T-helper 1 cell treated with Interleukin-12 subunit alpha and Interleukin-12 subunit beta and Interleukin-4 antibody, amounts not matched to agents 30 μg/mL and 1 μg/mL, for 36 hours (primary cell): ENCODE data around the gene TANGO6.

Experiments
- H3K27ac Mint-ChIP-seq: one replicate; pipeline ENCODE4 v1.8.0; 2021; ENCODE audit warnings: mild to moderate bottlenecking, mixed read lengths
- H3K27me3 Mint-ChIP-seq: one replicate; pipeline ENCODE4 v1.8.0; 2021; ENCODE audit warnings: low read depth, mixed read lengths
- H3K36me3 Mint-ChIP-seq: one replicate; pipeline ENCODE4 v1.8.0; 2021; ENCODE audit warnings: low read depth, mixed read lengths
- H3K4me1 Mint-ChIP-seq: one replicate; pipeline ENCODE4 v1.8.0; 2021; ENCODE audit warnings: low read depth, mixed read lengths
- H3K4me3 Mint-ChIP-seq: one replicate; pipeline ENCODE4 v1.8.0; 2021; ENCODE audit warnings: mild to moderate bottlenecking, moderate library complexity, mixed read lengths
- H3K9me3 Mint-ChIP-seq: one replicate; pipeline ENCODE4 v1.8.0; 2021; ENCODE audit warnings: mixed read lengths

Gene TANGO6

GRCh38 chr16:68951991-68952877, 108.9 kb downstream of the TANGO6 start:
- H3K9me3 Mint-ChIP-seq, result no peaks in the 10 kb centered on the region
- no peak overlapping the region for H3K27ac Mint-ChIP-seq
- H3K27me3 Mint-ChIP-seq, result no peaks in the 10 kb centered on the region
- H3K4me1 Mint-ChIP-seq, result no peaks in the 10 kb centered on the region
- H3K36me3 Mint-ChIP-seq, result no peaks in the 10 kb centered on the region
- H3K4me3 Mint-ChIP-seq, result no peak overlapping the region

DNA sequence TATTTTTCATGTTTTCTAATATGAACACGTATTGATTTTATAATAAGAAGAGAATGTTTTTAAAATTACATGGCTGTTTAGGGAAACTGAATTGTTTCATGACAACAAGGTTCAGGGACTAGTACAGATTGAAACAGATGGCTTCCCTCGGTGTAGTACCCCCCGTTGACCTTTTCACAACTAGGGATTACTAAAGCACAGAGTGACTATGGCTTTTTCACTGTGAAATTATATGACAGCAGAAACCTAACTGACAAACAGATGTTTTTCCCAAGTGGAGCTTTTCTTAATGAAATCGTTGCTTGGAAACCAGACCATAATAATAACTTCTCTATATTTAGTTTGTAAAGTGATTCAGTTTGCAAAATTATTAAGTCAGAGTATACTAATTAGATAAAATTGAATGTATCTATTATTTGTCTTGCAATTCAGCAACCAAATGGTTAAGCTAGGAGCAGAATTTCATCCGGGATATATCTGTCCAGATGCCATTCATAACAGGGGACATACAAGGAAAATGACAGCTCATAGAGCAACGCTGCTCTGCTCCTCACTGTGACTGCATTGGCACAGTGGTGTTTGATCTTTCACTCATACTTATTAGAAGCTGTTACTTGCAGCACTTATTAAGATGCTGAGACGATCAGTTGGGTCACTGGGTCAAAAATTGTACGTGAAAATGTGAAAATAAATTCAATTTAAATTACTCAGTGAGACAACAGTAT, 111.7 kb downstream of the TANGO6 start:
- H3K27me3 Mint-ChIP-seq, result no peaks in the 10 kb centered on the region
- no peaks in the 10 kb centered on the region for H3K36me3 Mint-ChIP-seq
- H3K27ac Mint-ChIP-seq, result no peak overlapping the region
- H3K4me3 Mint-ChIP-seq, result no peak overlapping the region
- H3K9me3 Mint-ChIP-seq, result no peaks in the 10 kb centered on the region
- H3K4me1 Mint-ChIP-seq, result no peaks in the 10 kb centered on the region

- H3K9me3 Mint-ChIP-seq, result no peaks in the 10 kb centered on the region
- H3K27ac Mint-ChIP-seq, result no peak overlapping the region
- no peaks in the 10 kb centered on the region for H3K27me3 Mint-ChIP-seq
- no peaks in the 10 kb centered on the region for H3K36me3 Mint-ChIP-seq
- no peaks in the 10 kb centered on the region for H3K4me1 Mint-ChIP-seq
- no peak overlapping the region for H3K4me3 Mint-ChIP-seq
Measured at GRCh38 chr16:68960910-68961309, 117.6 kb downstream of the TANGO6 start.

- H3K27ac Mint-ChIP-seq, result no peak overlapping the region
- no peaks in the 10 kb centered on the region for H3K4me1 Mint-ChIP-seq
- no peaks in the 10 kb centered on the region for H3K27me3 Mint-ChIP-seq
- no peaks in the 10 kb centered on the region for H3K9me3 Mint-ChIP-seq
- no peak overlapping the region for H3K4me3 Mint-ChIP-seq
- H3K36me3 Mint-ChIP-seq, result no peaks in the 10 kb centered on the region
Measured at GRCh38 chr16:68961778-68962402, 118.6 kb downstream of the TANGO6 start.

GRCh38 chr16:68969338-68969737, 126.0 kb downstream of the TANGO6 start:
- Mint-ChIP-seq H3K9me3 (no peaks in the 10 kb centered on the region), H3K4me3 (no peak overlapping the region), H3K27me3 (no peaks in the 10 kb centered on the region), H3K36me3 (peaks cover 3% of the 10 kb centered on the region), H3K27ac (no peak overlapping the region), H3K4me1 (no peaks in the 10 kb centered on the region)

DNA sequence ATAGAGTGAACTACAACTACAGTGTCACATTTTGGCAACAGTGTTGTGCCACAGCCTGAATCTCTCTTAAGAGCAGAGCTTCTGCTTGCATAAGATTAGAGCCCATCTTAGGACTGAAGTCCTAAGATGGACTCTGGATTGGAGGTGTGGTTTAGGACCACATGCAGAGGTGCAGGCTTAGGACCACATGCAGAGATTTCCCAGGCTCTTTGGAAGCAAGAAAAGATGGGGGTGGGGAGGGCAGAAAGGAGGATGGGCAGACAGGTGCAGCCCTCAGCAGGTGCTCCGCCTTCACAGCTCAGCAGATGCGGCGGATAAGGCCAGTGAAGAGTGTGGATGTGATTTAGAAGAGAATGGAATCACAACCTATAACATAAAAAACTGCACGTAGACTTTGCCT, 128.7 kb downstream of the TANGO6 start:
- H3K36me3 Mint-ChIP-seq, result peaks cover 8% of the 10 kb centered on the region
- H3K27ac Mint-ChIP-seq, result no peak overlapping the region
- no peak overlapping the region for H3K4me3 Mint-ChIP-seq
- H3K4me1 Mint-ChIP-seq, result peaks cover 2% of the 10 kb centered on the region
- H3K27me3 Mint-ChIP-seq, result no peaks in the 10 kb centered on the region
- H3K9me3 Mint-ChIP-seq, result no peaks in the 10 kb centered on the region

DNA sequence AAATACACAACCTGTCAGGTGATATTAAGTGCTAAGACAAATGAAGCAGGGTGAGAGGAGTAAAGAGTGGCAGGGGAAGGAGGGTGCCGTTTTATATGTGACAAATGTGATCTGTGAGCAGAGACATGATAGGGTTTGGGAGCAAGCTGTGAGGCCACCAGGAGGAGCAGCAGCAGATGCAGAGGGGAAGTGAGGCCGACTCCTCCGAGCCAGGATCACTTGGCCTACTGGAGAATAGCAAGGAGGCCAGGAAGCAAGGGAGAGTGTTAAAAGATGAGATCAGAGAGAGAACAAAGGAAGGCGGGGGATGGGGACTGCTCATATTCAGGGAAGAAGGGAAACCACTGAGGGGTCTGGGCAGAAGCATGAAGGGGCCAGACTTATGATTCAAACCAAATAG, 129.4 kb downstream of the TANGO6 start:
- Mint-ChIP-seq H3K9me3 (no peaks in the 10 kb centered on the region), H3K4me1 (peaks cover 2% of the 10 kb centered on the region), H3K4me3 (no peak overlapping the region), H3K27me3 (no peaks in the 10 kb centered on the region), H3K27ac (no peak overlapping the region), H3K36me3 (peaks cover 9% of the 10 kb centered on the region)

DNA sequence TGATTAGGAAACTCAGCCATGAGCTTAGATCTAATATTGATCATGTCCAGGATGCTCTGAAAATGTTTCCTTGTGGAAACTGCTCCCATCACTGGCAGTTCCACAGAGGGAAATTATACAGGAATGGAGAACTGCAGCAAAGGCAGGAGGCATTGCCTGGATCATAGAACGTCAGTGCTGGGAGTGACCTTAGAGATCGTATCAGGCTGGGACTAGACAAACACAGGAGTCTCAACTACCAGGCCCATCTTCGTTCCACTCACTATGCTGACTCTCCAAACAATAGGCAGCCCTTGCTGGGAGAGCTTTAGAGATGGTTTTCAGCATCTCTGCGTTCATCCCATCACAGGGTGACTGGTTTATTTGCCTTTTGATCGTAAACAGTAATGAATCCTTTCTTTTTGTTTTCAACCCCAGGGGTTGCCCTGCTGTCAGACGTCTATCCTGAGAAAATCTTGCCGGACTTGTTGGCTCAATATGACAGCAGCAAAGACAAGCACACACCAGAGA, 130.3 kb downstream of the TANGO6 start:
- H3K36me3 Mint-ChIP-seq, result peaks cover 15% of the 10 kb centered on the region
- peaks cover 4% of the 10 kb centered on the region for H3K4me1 Mint-ChIP-seq
- H3K4me3 Mint-ChIP-seq, result no peak overlapping the region
- no peaks in the 10 kb centered on the region for H3K27me3 Mint-ChIP-seq
- H3K27ac Mint-ChIP-seq, result no peak overlapping the region
- no peaks in the 10 kb centered on the region for H3K9me3 Mint-ChIP-seq

- Mint-ChIP-seq H3K27ac (no peak overlapping the region), H3K9me3 (no peaks in the 10 kb centered on the region), H3K36me3 (peaks cover 15% of the 10 kb centered on the region), H3K4me1 (peaks cover 4% of the 10 kb centered on the region), H3K4me3 (no peak overlapping the region), H3K27me3 (no peaks in the 10 kb centered on the region)
Measured at GRCh38 chr16:68978303-68978954, 135.1 kb downstream of the TANGO6 start.

DNA sequence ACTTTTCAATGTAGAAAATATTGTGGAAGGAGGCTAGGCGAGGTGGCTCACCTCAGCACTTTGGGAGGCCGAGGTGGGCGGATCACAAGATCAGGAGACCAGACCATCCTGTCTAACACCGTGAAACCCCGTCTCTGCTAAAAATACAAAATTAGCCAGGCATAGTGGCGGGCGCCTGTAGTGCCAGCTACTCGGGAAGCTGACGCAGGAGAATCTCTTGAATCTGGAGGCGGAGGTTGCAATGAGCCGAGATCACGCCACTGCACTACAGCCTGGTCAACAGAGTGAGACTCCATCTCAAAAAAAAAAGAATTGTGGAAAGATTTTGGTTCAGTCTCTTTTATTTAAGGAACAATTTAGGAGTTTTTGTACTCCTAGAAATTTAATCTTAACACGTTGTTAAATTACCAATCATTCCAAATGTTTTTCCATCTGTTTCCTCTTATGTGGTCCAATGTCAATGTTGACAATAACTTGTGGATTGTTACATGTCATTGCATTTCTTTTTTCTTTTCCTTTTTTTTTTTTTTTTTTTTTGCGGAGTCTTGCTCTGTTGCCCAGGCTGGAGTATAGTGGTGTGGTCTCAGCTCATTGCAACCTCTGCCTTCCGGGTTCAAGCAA, 137.5 kb downstream of the TANGO6 start:
- Mint-ChIP-seq H3K4me1 (peaks cover 4% of the 10 kb centered on the region), H3K4me3 (no peak overlapping the region), H3K9me3 (no peaks in the 10 kb centered on the region), H3K36me3 (peaks cover 12% of the 10 kb centered on the region), H3K27ac (no peak overlapping the region), H3K27me3 (no peaks in the 10 kb centered on the region)

DNA sequence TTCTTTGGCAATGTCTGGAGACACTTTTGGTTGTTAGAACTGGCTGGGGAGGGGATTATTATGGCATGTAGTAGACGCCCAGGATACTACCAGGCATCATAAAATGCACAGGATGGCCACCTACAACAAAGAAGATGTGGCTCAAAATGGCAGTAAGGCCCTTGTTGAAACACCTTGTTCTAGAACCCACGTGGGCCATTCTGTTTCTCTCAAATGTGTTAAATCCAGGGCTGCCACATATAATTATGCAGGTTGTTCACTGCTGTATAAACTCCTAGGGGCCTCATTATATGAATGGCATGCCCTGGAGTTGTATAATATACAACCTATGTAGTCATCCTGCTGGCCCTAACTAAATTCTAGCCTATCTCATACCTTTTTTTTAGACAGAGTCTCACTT, 138.6 kb downstream of the TANGO6 start:
- no peak overlapping the region for H3K4me3 Mint-ChIP-seq
- no peaks in the 10 kb centered on the region for H3K27me3 Mint-ChIP-seq
- H3K36me3 Mint-ChIP-seq, result peaks cover 7% of the 10 kb centered on the region
- peaks cover 2% of the 10 kb centered on the region for H3K4me1 Mint-ChIP-seq
- no peak overlapping the region for H3K27ac Mint-ChIP-seq
- no peaks in the 10 kb centered on the region for H3K9me3 Mint-ChIP-seq

DNA sequence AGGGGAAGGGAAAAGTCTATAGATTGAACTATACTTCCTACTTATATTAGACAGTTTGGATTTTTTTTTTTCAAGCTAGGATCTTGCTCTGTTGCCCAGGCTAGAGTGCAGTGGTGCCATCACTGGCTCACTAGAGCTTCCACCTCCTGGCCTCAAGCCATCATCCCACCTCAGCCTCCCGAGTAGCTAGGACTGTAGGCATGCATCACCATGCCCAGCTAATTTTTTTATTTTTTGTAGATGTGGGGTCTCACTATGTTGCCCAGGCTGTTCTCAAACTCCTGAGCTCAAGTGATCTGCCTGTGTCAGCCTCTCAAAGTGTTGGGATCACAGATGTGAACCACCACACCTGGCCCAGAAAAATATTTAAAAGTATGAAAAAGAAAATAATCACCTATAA, 141.1 kb downstream of the TANGO6 start:
- H3K36me3 Mint-ChIP-seq, result no peaks in the 10 kb centered on the region

GRCh38 chr16:68985268-68985667, 141.9 kb downstream of the TANGO6 start:
- Mint-ChIP-seq H3K27me3 (no peaks in the 10 kb centered on the region), H3K4me3 (no peak overlapping the region), H3K9me3 (no peaks in the 10 kb centered on the region), H3K36me3 (no peaks in the 10 kb centered on the region), H3K27ac (no peak overlapping the region), H3K4me1 (no peaks in the 10 kb centered on the region)

More for the DNA sequence above, 141.1 kb downstream of the TANGO6 start:
- H3K27ac Mint-ChIP-seq, result no peak overlapping the region
- H3K4me1 Mint-ChIP-seq, result no peaks in the 10 kb centered on the region
- no peak overlapping the region for H3K4me3 Mint-ChIP-seq
- no peaks in the 10 kb centered on the region for H3K9me3 Mint-ChIP-seq
- H3K27me3 Mint-ChIP-seq, result no peaks in the 10 kb centered on the region

- H3K36me3 Mint-ChIP-seq, result no peaks in the 10 kb centered on the region
- no peaks in the 10 kb centered on the region for H3K9me3 Mint-ChIP-seq
- H3K4me1 Mint-ChIP-seq, result no peaks in the 10 kb centered on the region
- H3K27ac Mint-ChIP-seq, result no peak overlapping the region
- H3K4me3 Mint-ChIP-seq, result no peak overlapping the region
- H3K27me3 Mint-ChIP-seq, result no peaks in the 10 kb centered on the region
Measured at GRCh38 chr16:68985855-68986254, 142.5 kb downstream of the TANGO6 start.
